Cardiac septum (tissue), 1 donor: ENCODE measurements around the gene PHGDH. TPM values are rescaled to one million over a fixed set of nuclear protein-coding genes. Genes with fewer than 3 reads are reported as not detected.

Experiments used
- DNase-seq: peaks from one replicate; pipeline ENCODE4 v3.0.0-alpha.2; 2020; ENCODE audit warnings: low spot score
- intact Hi-C: fragments of 100-400 bp; cut with DNase I; formaldehyde crosslinking; loops from one replicate; pipeline ENCODE4 v1.14.0; 2022
- total RNA-seq: library from RNA; stranded (reverse); fragmentation: NEBNext Ultra II Directional; extraction: Animal tissue kit (Norgen Biotek cat#: 25700); gene quantifications from one replicate; pipeline ENCODE4 v1.2.1, GENCODE V29; 2021
- donor health status: DM: no; HTN: no; CAD: no.

Gene PHGDH
- total RNA-seq, 1 donor from 2014 or later: 7.4 TPM

GRCh38 chr1:119744598-119744942 is 32.8 kb downstream of the PHGDH start:
- no peak for DNase-seq
- intact Hi-C loops: loop anchor here (2.0 to 5.0 kb wide), 2 partner anchors 64 to 132 kb away; no protein-coding TSS in a partner anchor

DNA sequence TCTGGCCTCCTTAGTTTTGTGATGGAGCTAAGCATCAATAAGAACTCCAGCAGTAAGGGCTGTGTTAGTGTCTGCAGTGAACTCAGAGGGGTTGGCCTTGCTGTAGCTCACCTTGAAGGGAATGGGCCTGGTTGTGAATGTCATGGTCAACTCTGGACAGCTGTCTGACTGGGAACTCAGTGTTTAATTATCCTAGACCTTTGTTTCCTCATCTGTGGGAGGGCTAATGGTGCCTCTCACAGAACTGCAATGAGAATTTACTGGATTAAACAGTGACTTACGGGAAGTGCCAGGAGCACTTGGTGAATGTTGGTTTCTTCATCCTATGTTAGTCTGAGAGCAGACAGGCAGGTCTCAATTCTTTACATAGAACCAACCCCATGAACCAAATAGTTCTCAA is 33.3 kb downstream of the PHGDH start:
- intact Hi-C loops: loop anchor here (2.0 kb wide), 1 partner anchor 64 kb away; no protein-coding TSS in a partner anchor
- DNase-seq: no peak

- DNase-seq: no peak
- intact Hi-C loops: no loop called here
These were observed 35.7 kb downstream of the PHGDH start for GRCh38 chr1:119747451-119747850.

- intact Hi-C loops: no loop called here
- no peak for DNase-seq
These were observed 36.3 kb downstream of the PHGDH start for GRCh38 chr1:119748040-119748439.

- intact Hi-C loops: no loop called here
- no peak for DNase-seq
These were observed 40.9 kb downstream of the PHGDH start for GRCh38 chr1:119752592-119752991.

DNA sequence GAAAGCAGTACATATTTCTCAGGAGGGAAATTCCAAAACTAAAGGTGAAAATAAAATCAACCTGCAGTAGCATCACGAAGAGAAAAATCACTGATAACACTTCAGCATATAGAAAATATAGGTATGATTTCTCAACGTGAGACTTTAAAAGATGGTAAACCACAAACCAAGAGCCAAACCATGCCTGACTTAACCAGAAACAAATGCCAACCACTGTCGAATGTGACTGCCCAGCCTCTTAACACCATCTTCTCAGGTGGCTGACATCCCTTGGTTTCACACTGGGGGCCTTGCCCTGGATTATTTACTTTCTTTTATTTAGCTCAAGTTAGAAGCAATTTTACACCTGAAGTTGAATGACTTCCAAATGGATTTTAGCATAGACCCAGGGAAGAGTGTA is 46.9 kb downstream of the PHGDH start:
- intact Hi-C loops: no loop called here
- no peak for DNase-seq

- intact Hi-C loops: no loop called here
- no peak for DNase-seq
These were observed 50.7 kb downstream of the PHGDH start for GRCh38 chr1:119762409-119762808.

DNA sequence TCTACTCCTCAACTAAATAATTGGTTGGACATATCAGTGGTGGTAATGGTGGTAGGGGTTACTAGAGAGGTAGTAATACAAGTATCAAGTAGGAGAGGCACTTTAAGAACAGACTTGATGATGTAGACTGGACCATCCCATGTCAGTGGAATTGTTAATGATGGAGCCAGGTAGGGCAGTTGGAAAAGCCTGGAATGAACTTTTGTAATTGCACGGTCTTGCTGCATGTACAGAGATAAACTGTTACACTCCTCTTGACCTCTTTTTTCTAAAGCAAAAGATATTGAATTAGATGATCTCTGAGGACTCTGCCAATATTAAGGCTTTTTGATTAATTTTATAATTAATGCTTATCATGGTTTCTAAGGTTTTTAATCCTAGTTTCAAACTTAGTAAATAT is 51.2 kb downstream of the PHGDH start:
- no peak for DNase-seq
- intact Hi-C loops: no loop called here

- no peak for DNase-seq
- intact Hi-C loops: no loop called here
These were observed 52.5 kb downstream of the PHGDH start for GRCh38 chr1:119764220-119764619.

GRCh38 chr1:119766374-119766794 is 54.6 kb downstream of the PHGDH start:
- intact Hi-C loops: no loop called here
- no peak for DNase-seq

GRCh38 chr1:119767486-119767885 is 55.8 kb downstream of the PHGDH start:
- intact Hi-C loops: no loop called here
- no peak for DNase-seq

DNA sequence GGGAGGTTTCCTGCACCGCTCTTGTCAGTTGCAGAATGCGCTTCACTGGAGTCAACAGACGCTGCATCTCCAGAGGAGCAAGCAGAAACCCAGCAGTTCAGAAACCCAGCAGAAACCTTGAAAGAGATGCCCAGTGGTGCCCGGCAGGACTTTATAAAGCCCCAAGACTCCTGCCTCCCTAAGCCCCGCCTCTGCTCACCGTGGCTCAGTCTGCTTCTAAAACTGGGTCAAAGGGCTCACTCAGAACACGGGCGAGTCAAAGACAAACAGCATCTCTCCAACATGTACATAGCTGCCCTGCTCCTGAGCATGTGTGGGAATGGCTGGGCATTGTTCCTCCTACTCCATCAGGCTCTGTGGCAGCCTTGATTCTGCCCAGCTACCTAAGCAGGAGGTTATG is 57.0 kb downstream of the PHGDH start, which contains the start of gene HMGCS2:
Gene HMGCS2 (minus strand): TSS at position 128 of the 400 bp plus-strand sequence. CDS start 61 bp downstream, at position 67.
- DNase-seq: no peak
- intact Hi-C loops: no loop called here

DNA sequence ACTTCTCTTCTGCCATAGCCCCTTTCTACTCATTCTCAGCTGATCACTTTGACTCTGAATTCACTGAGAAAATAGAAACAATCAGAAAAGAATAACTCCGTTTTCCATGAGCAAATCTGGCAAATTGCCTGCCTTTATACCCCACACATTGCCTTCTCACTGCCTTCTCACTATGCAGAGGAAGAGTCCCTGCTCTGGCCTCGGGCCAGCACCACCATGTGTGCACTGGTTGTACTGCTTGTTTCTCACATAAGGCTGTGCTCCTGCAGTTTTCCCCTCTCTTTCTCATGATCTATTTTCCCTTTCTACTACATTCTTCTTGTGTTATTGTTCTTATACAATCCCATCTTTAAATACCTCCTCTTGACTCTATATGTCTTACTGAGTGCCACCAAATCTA is 59.3 kb downstream of the PHGDH start:
- intact Hi-C loops: no loop called here
- no peak for DNase-seq

DNA sequence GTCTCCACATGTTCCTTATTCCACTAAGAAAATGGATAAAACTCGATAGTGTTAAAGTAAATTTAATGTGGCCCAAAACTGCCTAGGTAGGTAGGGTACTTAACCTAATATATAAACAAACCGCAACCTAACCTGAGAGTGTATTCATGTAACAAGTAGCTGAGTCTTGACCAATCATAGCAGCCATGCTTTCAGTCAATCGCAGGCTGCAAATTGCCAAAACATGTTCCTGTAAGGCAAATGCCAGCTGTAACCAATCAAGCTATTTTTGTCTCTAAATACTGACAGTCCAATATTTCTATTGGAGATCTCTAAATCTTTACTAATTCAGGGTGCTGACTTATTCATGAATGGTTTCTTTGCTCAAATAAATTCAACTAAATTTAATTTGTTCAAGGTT is 60.0 kb downstream of the PHGDH start:
- intact Hi-C loops: no loop called here
- no peak for DNase-seq

DNA sequence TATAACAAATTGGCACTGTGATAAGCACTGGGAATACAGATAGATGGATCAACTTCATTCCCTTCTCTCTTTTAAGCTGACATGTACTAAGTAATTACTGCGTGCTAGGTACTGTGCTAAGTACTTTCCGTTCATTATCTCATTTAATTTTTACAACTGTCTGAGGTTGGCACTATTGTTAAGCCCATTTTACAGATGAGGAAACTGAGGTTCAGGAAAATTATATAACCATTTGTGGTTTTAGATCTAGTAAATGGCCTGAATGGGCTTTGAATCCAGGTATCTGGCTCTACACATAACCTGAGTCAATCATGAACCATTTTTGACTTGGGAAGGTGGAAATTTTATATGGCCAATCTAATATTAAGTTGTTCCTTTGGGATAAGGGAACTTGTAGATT is 60.6 kb downstream of the PHGDH start:
- DNase-seq: no peak
- intact Hi-C loops: no loop called here

DNA sequence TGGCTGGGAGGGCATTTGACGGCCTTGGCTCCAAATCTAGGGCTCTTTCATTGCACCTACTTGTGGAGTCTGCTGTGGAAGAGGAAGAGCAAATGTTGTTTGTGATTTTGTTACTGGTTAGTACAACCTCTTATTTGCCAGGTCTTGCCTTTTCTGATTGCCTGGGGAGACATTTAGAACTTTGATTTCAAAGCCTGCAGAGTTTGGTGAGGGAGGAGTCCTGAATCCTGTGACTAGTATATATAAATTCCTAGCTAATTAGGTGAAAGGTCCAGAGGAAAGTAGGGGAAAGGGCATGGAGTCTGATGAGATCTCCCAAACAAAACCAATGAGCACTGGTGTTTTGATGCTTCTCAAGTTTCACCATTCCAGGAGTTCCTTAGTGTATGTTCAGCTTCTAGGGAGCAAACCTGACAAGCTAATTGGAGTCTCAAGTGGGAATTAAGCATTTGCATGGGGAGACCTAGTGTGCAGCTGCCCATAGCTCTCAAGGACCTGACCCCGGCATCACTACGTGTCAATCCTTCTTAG is 62.0 kb downstream of the PHGDH start:
- no peak for DNase-seq
- intact Hi-C loops: no loop called here

- DNase-seq: no peak
These were observed 63.2 kb downstream of the PHGDH start for GRCh38 chr1:119774746-119775490.

GRCh38 chr1:119778359-119778758 is 66.6 kb downstream of the PHGDH start:
- intact Hi-C loops: no loop called here
- no peak for DNase-seq

More at GRCh38 chr1:119774746-119775490, 63.2 kb downstream of the PHGDH start:
- intact Hi-C loops: no loop called here

DNA sequence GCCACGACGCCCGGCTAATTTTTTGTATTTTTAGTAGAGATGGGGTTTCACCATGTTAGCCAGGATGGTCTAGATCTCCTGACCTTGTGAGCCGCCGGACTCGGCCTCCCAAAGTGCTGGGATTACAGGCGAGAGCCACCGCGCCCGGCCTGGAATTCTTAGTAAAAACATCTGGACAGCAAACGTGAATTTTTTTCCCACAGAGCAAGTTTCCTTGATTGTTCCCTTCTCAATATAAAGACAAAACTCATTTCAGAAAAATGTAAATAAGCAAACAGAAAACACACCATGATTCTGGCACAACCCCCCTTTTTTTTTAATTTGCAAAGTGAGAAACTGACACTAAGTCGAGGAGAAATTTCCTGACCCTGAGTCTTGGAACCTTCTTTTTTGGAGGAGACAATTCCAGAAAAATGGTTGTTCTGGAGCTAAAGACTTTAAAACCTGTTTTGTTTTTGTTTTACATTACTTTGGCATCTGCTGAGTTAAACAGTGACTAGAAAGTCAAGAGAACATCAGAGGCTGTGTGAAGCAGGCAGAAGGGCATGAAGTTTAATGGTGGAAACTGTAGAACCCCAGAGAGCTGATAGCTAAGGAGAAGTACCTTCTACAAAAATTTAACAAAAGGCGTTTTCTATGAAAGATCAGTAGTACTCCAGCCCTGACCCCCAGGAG is 67.3 kb downstream of the PHGDH start:
- intact Hi-C loops: no loop called here
- no peak for DNase-seq

- intact Hi-C loops: no loop called here
- no peak for DNase-seq
These were observed 68.2 kb downstream of the PHGDH start for GRCh38 chr1:119779869-119780356.
